Astrocyte (in vitro differentiated cells and primary cell): Measurements from ENCODE around the gene TMEM80. TPM values are rescaled to one million over a fixed set of nuclear protein-coding genes. Genes with fewer than 3 reads are reported as not detected.

ENCODE experiments used
- DNase-seq: peaks from one replicate; pipeline ENCODE4 v3.0.0-alpha.2; 2010; ENCODE audit warnings: low read depth
- FAIRE-seq: peaks from 2 replicates; lab custom pipeline; 2011; peaks lifted over from hg19 to GRCh38; lab: Jason Lieb, UNC
- H2AFZ ChIP-seq: 2 replicates; pipeline ENCODE4 v1.6.0; 2012; ENCODE audit warnings: low read depth, low read length, inconsistent platforms
- H3K27ac ChIP-seq: 2 replicates; pipeline ENCODE4 v1.5.1; 2011; ENCODE audit warnings: low read depth, low read length, inconsistent platforms
- H3K27me3 ChIP-seq: 2 replicates; pipeline ENCODE4 v1.6.0; 2011; ENCODE audit warnings: low read length, inconsistent platforms; ENCODE audit not compliant: insufficient read depth
- H3K36me3 ChIP-seq: 2 replicates; pipeline ENCODE4 v1.5.1; 2011; ENCODE audit warnings: low read length, inconsistent platforms; ENCODE audit not compliant: insufficient read depth
- H3K4me1 ChIP-seq: 2 replicates; pipeline ENCODE4 v1.5.1; 2011; ENCODE audit warnings: low read length, inconsistent platforms; ENCODE audit not compliant: insufficient read depth
- H3K4me2 ChIP-seq: 2 replicates; pipeline ENCODE4 v1.6.0; 2012; ENCODE audit warnings: low read length, inconsistent platforms
- H3K4me3 ChIP-seq: 2 replicates; pipeline ENCODE4 v1.5.1; 2011; ENCODE audit warnings: low read depth, mild to moderate bottlenecking, low read length, inconsistent platforms; ENCODE audit not compliant: insufficient read depth
- H3K79me2 ChIP-seq: 2 replicates; pipeline ENCODE4 v1.6.0; 2012; ENCODE audit warnings: mild to moderate bottlenecking, low read length, inconsistent platforms; ENCODE audit not compliant: insufficient read depth
- H3K9ac ChIP-seq: 2 replicates; pipeline ENCODE4 v1.6.0; 2012; ENCODE audit warnings: mild to moderate bottlenecking, low read length, inconsistent platforms
- H3K9me3 ChIP-seq: 2 replicates; pipeline ENCODE4 v1.5.1; 2012; ENCODE audit warnings: low read depth, mild to moderate bottlenecking, low read length, inconsistent platforms; ENCODE audit not compliant: insufficient read depth
- H4K20me1 ChIP-seq: 2 replicates; pipeline ENCODE4 v1.6.0; 2012; ENCODE audit warnings: low read length, inconsistent platforms; ENCODE audit not compliant: insufficient read depth
- H3K27ac Mint-ChIP-seq: one replicate; pipeline ENCODE4 v1.8.0; 2021; ENCODE audit warnings: mild to moderate bottlenecking, mixed read lengths; ENCODE audit not compliant: unreplicated experiment
- H3K27me3 Mint-ChIP-seq: one replicate; pipeline ENCODE4 v1.8.0; 2021; ENCODE audit warnings: low read depth, mixed read lengths; ENCODE audit not compliant: unreplicated experiment
- H3K36me3 Mint-ChIP-seq: one replicate; pipeline ENCODE4 v1.8.0; 2021; ENCODE audit warnings: low read depth, mixed read lengths; ENCODE audit not compliant: unreplicated experiment
- H3K4me1 Mint-ChIP-seq: one replicate; pipeline ENCODE4 v1.8.0; 2021; ENCODE audit warnings: low read depth, mixed read lengths; ENCODE audit not compliant: unreplicated experiment
- H3K4me3 Mint-ChIP-seq: one replicate; pipeline ENCODE4 v1.8.0; 2021; ENCODE audit warnings: mild to moderate bottlenecking, moderate library complexity, mixed read lengths; ENCODE audit not compliant: unreplicated experiment
- H3K9me3 Mint-ChIP-seq: one replicate; pipeline ENCODE4 v1.8.0; 2021; ENCODE audit warnings: mild to moderate bottlenecking, mixed read lengths; ENCODE audit not compliant: unreplicated experiment
- EZH2 ChIP-seq: IDR thresholded peaks from 2 replicates; pipeline ENCODE4 v1.6.1; 2012; ENCODE audit warnings: mild to moderate bottlenecking, low read length, inconsistent platforms; ENCODE audit not compliant: insufficient read depth
- total RNA-seq: library from RNA; stranded (reverse); gene quantifications from 2 replicates; pipeline ENCODE4 v1.2.1, GENCODE V29; 2021
- TF ChIP-seq, protein P1 (sequence below): IDR thresholded peaks from 2 replicates; pipeline ENCODE4 v1.5.1; 2011; ENCODE audit warnings: low read depth, mild to moderate bottlenecking, inconsistent platforms, low read length, moderate library complexity; ENCODE audit not compliant: insufficient read depth

The TMEM80 gene
- total RNA-seq, 1 donor from 2014 or later: 16.1 TPM

- no peaks in the 10 kb centered on the region for H3K4me1 Mint-ChIP-seq
- TF ChIP-seq, protein P1, sequence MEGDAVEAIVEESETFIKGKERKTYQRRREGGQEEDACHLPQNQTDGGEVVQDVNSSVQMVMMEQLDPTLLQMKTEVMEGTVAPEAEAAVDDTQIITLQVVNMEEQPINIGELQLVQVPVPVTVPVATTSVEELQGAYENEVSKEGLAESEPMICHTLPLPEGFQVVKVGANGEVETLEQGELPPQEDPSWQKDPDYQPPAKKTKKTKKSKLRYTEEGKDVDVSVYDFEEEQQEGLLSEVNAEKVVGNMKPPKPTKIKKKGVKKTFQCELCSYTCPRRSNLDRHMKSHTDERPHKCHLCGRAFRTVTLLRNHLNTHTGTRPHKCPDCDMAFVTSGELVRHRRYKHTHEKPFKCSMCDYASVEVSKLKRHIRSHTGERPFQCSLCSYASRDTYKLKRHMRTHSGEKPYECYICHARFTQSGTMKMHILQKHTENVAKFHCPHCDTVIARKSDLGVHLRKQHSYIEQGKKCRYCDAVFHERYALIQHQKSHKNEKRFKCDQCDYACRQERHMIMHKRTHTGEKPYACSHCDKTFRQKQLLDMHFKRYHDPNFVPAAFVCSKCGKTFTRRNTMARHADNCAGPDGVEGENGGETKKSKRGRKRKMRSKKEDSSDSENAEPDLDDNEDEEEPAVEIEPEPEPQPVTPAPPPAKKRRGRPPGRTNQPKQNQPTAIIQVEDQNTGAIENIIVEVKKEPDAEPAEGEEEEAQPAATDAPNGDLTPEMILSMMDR: no peak
- FAIRE-seq: peak; percentile 55
Observed at GRCh38 chr11:655036-655726, 40.4 kb upstream of the TMEM80 start.

GRCh38 chr11:656426-656825 lies 39.2 kb upstream of the TMEM80 start:
- Mint-ChIP-seq H3K27ac (no peak overlapping the region), H3K27me3 (no peaks in the 10 kb centered on the region), H3K9me3 (no peaks in the 10 kb centered on the region), H3K4me1 (no peaks in the 10 kb centered on the region), H3K4me3 (no peak overlapping the region), H3K36me3 (peaks cover 16% of the 10 kb centered on the region)
- H2AFZ ChIP-seq: no peak overlapping the region
- TF ChIP-seq, protein P1: no peak
- no peak for TF ChIP-seq EZH2
- H3K4me2 ChIP-seq: no peak overlapping the region
- no peaks in the 10 kb centered on the region for H3K4me1 ChIP-seq
- no peaks in the 10 kb centered on the region for H3K79me2 ChIP-seq
- H3K36me3 ChIP-seq: no peaks in the 10 kb centered on the region
- no peak overlapping the region for H3K9ac ChIP-seq
- H3K9me3 ChIP-seq: no peaks in the 10 kb centered on the region
- DNase-seq (no peak), FAIRE-seq (no peak)
- H3K4me3 ChIP-seq: no peak overlapping the region
- H3K27ac ChIP-seq: no peak overlapping the region
- H3K27me3 ChIP-seq: no peaks in the 10 kb centered on the region
- peaks cover 8% of the 10 kb centered on the region for H4K20me1 ChIP-seq

More at GRCh38 chr11:655036-655726, 40.4 kb upstream of the TMEM80 start:
- no peak overlapping the region for H2AFZ ChIP-seq
- no peaks in the 10 kb centered on the region for H3K9me3 ChIP-seq
- no peak overlapping the region for H3K4me2 ChIP-seq
- Mint-ChIP-seq H3K27me3 (no peaks in the 10 kb centered on the region), H3K9me3 (no peaks in the 10 kb centered on the region), H3K27ac (no peak overlapping the region), H3K36me3 (peaks cover 16% of the 10 kb centered on the region), H3K4me3 (no peak overlapping the region)
- no peak for DNase-seq
- H3K79me2 ChIP-seq: no peaks in the 10 kb centered on the region
- no peaks in the 10 kb centered on the region for H3K27me3 ChIP-seq
- no peak overlapping the region for H3K4me3 ChIP-seq
- no peak overlapping the region for H3K9ac ChIP-seq
- no peaks in the 10 kb centered on the region for H3K4me1 ChIP-seq
- H3K36me3 ChIP-seq: no peaks in the 10 kb centered on the region
- H3K27ac ChIP-seq: no peak overlapping the region
- H4K20me1 ChIP-seq: no peaks in the 10 kb centered on the region

- Histone ChIP-seq H3K4me2 (no peak overlapping the region), H3K27me3 (no peaks in the 10 kb centered on the region), H3K9ac (no peak overlapping the region), H4K20me1 (peaks cover 12% of the 10 kb centered on the region), H3K36me3 (no peaks in the 10 kb centered on the region), H3K4me1 (no peaks in the 10 kb centered on the region), H3K27ac (no peak overlapping the region), H3K79me2 (no peaks in the 10 kb centered on the region), H3K4me3 (no peak overlapping the region), H3K9me3 (no peaks in the 10 kb centered on the region), H2AFZ (no peak overlapping the region)
- Mint-ChIP-seq H3K27me3 (no peaks in the 10 kb centered on the region), H3K4me1 (no peaks in the 10 kb centered on the region), H3K9me3 (no peaks in the 10 kb centered on the region), H3K4me3 (no peak overlapping the region), H3K27ac (no peak overlapping the region), H3K36me3 (peaks cover 16% of the 10 kb centered on the region)
- DNase-seq: no peak
- no peak for TF ChIP-seq EZH2
- TF ChIP-seq, protein P1: no peak
- no peak for FAIRE-seq
Observed at GRCh38 chr11:656866-657265, 38.8 kb upstream of the TMEM80 start.
